Right atrium auricular region (tissue), 2 donors: ENCODE measurements around the gene SSBP3. TPM values are rescaled to one million over a fixed set of nuclear protein-coding genes. Genes with fewer than 3 reads are reported as not detected.

ENCODE experiments used
- DNase-seq: peaks from one replicate; pipeline ENCODE4 v3.0.0-alpha.2; 2019; ENCODE audit warnings: low spot score
- H3K27ac ChIP-seq, 2 donors: fragments of 200-600 bp; sonication (generic); 1 replicate in 1 of 2; 2 replicates in 1 of 2; pipeline ENCODE4 v1.5.1; 2016 to 2019
- H3K27me3 ChIP-seq, 2 donors: fragments of 200-600 bp; sonication (generic); one replicate each; pipeline versions ENCODE4 v1.5.1 to v1.6.0; 2017 to 2019
- H3K36me3 ChIP-seq: fragments of 200-600 bp; sonication (generic); one replicate; pipeline ENCODE4 v1.5.1; 2016
- H3K4me1 ChIP-seq, 2 donors: fragments of 200-600 bp; sonication (generic); one replicate each; pipeline versions ENCODE4 v1.5.1 to v1.6.0; 2017 to 2019
- H3K4me3 ChIP-seq, 2 donors: fragments of 200-600 bp; sonication (generic); 1 replicate in 1 of 2; 2 replicates in 1 of 2; pipeline ENCODE4 v1.5.1; 2017 to 2019; ENCODE audit warnings: mild to moderate bottlenecking in 1 of 2, moderate library complexity in 1 of 2
- H3K9me3 ChIP-seq, 2 donors: fragments of 200-600 bp; sonication (generic); one replicate each; pipeline ENCODE4 v1.5.1; 2019
- CTCF ChIP-seq, 2 donors: fragments of 200-600 bp; sonication (generic); IDR thresholded peaks; one replicate each; pipeline ENCODE4 v1.5.1; 2019; ENCODE audit warnings: antibody characterized with exemption in 2 of 2
- total RNA-seq, 2 donors: library from RNA; depleted of rRNA; stranded (reverse); fragments of >200 nt; gene quantifications; one replicate each; pipeline ENCODE4 v1.1.0, GENCODE V29; 2016

The SSBP3 gene
- total RNA-seq, 2 donors from 2014 or later = 15.2 to 16.6 TPM

- no peaks in the 10 kb centered on the region for H3K9me3 ChIP-seq
- H3K4me3 ChIP-seq = no peak overlapping the region
- TF ChIP-seq CTCF (IDR thresholded peaks at IDR 0.05) = no peak
- peak overlapping the region in 1 of 2 donors; percentile 17 for H3K27ac ChIP-seq
- H3K4me1 ChIP-seq = peaks cover 0 to 84% of the 10 kb centered on the region in 2 donors
- H3K27me3 ChIP-seq = no peaks in the 10 kb centered on the region
- H3K36me3 ChIP-seq = no peaks in the 10 kb centered on the region
- no peak for DNase-seq
Observed at GRCh38 chr1:54291276-54292001, 114.8 kb downstream of the SSBP3 start.

DNA sequence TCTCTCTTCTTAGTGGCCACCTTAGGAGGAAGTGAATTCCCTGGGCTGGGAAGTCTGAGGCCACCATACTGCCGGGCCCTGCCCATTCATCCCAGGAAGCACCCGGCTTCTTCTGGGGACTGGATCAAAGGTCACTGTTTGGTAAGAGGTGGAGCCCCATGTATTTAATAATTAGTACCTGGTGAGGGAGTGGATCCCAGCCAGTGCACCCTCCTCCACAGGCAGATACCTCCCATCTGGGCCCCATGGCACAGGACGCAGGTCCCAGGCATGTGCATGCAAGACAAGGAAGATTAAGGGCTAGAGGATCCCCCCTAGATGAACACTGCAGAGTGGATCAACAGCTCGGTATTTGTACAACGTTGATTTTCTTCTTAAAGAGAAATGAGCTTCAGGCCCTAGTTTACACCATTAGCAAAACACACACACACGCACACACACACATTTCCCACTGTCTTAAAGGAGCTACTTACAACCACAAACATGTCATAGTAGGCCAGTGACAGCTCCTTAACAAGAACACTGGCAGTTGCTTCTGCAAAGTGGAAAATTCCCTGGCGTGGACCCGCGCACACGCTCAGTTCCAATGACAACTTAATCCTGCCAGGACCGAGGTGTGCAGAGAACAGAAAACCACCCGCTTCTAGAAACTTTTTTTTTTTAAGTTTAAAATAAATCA is 115.5 kb downstream of the SSBP3 start:
- Histone ChIP-seq H3K27me3 (no peaks in the 10 kb centered on the region), H3K4me1 (peaks cover 0 to 86% of the 10 kb centered on the region in 2 donors), H3K36me3 (no peaks in the 10 kb centered on the region), H3K4me3 (no peak overlapping the region), H3K27ac (peak overlapping the region; percentile 35 to 37), H3K9me3 (no peaks in the 10 kb centered on the region)
- no peak for TF ChIP-seq CTCF (IDR thresholded peaks at IDR 0.05)
- DNase-seq = no peak

- no peak for DNase-seq
- TF ChIP-seq CTCF (IDR thresholded peaks at IDR 0.05) = no peak
- Histone ChIP-seq H3K36me3 (no peaks in the 10 kb centered on the region), H3K9me3 (no peaks in the 10 kb centered on the region), H3K27me3 (no peaks in the 10 kb centered on the region), H3K4me3 (no peak overlapping the region), H3K4me1 (peaks cover 0 to 79% of the 10 kb centered on the region in 2 donors), H3K27ac (peak overlapping the region in 1 of 2 donors; percentile 35)
Observed at GRCh38 chr1:54289712-54290233, 116.4 kb downstream of the SSBP3 start.

DNA sequence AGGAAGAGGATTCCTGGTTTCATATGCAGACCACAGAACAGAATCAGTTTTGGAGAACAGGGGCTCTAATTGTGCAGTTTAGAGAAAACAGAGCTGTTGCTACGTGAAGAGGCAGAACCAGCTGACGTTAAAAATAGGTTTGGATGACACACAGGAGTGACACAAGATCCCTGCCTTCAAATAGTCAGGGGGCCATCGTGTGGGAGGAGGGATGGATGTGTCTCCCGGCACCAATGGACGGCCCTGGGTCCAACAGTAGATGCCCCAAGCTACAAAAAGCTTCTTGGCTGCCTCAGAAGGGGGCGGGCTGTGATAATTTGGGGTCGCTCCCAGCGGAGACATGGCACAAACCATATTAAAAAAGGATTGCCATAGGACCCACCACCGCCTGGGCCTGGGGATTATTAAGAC is 118.4 kb downstream of the SSBP3 start:
- H3K36me3 ChIP-seq = no peaks in the 10 kb centered on the region
- DNase-seq = no peak
- H3K4me1 ChIP-seq = peaks cover 0 to 72% of the 10 kb centered on the region in 2 donors
- no peaks in the 10 kb centered on the region for H3K27me3 ChIP-seq
- H3K27ac ChIP-seq = peak overlapping the region; percentile 71 to 74
- TF ChIP-seq CTCF (IDR thresholded peaks at IDR 0.05) = no peak
- no peak overlapping the region for H3K4me3 ChIP-seq
- no peaks in the 10 kb centered on the region for H3K9me3 ChIP-seq

- Histone ChIP-seq H3K36me3 (no peaks in the 10 kb centered on the region), H3K27me3 (no peaks in the 10 kb centered on the region), H3K9me3 (no peaks in the 10 kb centered on the region), H3K27ac (peak overlapping the region; percentile 71 to 74), H3K4me1 (peaks cover 0 to 66% of the 10 kb centered on the region in 2 donors), H3K4me3 (no peak overlapping the region)
- TF ChIP-seq CTCF (IDR thresholded peaks at IDR 0.05) = no peak
- peak; percentile 88 for DNase-seq
Observed at GRCh38 chr1:54287176-54287650, 119.0 kb downstream of the SSBP3 start.
